Stimulated activated CD4-positive, alpha-beta T cell treated with anti-CD3 and anti-CD28 coated beads, Interleukin-12 subunit alpha, Interleukin-12 subunit beta, amount 100 ng/mL, for 48 hours (primary cell): Measurements from ENCODE around the gene FCGR3B.
A peak's percentile ranks its signal among the peaks of the same experiment; 100 is the strongest.
"Not testable (repeated sequence)": the region's sequence is repeated elsewhere in the genome, so short reads cannot be mapped to it uniquely, and the experiment has no call there.

Source experiments
- DNase-seq, 3 donors: peaks; one replicate each; pipeline ENCODE4 v3.0.0-alpha.2; 2020; ENCODE audit warnings: low read depth in 2 of 3, low spot score in 1 of 3

Gene FCGR3B

DNA sequence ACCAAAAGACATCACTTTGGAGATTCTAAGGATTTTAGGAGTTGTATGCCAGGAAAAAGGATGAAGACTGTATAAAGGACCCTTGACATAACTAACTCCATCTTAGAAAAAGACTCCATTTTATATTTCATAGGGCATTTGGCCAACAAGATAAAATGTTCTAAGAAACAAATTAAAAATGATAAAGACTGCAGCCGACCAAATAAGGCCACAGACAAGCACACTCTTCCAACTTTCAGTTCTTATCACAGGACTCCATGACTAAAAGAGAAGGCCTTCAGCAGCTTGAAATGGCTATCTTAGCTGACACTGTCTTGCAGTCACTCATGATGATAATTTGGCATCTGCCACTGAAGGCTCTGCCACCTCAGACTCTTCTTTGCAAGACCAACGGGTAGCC, 8.2 kb upstream of the FCGR3B start:
- not testable (repeated sequence) for DNase-seq

DNA sequence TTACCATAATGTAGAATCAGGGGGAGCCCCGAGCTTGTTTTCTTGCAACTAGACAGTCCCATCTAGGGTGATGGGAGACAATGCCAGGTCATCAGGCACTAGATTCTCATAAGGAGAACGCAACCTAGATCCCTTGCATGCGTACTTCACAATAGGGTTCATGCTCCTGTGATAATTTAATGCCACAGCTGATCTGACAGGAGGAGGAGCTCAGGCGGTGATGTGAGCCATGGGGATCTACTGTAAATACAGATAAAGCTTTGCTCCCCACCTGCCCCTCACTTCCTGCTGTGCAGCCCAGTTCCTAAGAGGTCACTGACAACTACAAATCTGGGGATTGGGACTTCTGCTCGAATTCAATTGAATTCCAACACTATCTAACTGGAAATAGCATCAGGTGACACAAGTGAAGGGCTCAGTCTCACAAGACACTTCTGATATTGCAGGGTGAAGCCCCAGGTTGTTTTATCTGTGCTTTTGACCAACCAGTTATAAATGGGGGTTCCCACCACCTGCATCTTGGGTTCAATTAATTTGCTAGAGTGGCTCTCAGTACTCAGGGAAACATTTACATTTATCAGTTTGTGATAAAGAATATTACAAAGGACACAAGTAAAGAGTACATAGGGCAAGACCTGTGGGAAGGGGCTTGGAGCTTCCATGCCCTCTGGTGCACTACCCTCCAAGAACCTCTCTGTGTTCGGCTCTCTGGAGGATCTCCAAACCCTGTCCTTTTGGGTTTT, 7.4 kb upstream of the FCGR3B start:
- not testable (repeated sequence) for DNase-seq

DNA sequence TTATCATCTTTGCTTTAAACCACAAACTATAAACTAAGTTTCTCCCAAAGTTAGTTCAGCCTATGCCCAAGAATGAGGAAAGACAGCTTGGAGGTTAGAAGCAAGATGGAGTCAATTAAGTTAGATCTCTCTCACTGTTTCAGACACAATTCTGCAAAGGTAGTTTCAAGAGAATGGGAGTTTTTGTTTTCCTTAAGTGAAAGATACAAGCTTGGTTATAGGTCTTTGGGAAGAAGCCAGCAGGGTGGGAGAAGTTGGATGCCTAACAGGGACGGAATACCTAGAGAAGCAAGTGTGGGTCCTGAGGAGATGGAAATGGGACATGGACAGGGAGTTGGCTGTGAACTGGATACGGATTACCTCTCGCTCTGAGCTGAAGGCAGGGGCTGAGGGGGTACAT, 6.0 kb upstream of the FCGR3B start:
- DNase-seq, result not testable (repeated sequence)

DNA sequence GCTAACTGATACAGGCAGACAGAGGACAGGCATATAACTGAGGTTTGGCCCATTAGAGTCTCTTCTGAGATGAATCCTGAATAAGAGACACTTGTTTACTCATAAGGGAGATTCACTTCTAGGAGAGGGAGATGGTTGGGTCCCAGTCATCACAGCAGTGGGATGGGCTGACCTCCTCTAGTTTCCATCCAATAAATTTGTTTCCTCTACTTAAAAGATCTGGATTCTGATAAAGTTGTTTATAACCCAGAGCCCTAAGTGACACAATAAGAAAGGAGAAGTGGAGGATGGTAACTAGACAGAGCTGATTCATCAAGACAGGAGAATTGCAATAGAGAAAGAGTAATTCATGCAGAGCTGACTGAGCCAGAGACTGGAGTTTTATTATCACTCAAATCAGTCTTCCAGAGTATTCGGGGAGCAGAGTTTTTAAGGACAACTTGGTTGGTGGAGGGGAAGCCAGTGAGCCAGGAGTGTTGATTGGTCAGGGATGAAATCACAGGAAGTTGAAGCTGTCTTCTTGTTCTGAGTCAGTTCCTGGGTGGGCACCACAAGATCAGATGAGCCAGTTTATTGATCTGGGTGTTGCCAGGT, 5.3 kb upstream of the FCGR3B start:
- DNase-seq, result not testable (repeated sequence)

DNA sequence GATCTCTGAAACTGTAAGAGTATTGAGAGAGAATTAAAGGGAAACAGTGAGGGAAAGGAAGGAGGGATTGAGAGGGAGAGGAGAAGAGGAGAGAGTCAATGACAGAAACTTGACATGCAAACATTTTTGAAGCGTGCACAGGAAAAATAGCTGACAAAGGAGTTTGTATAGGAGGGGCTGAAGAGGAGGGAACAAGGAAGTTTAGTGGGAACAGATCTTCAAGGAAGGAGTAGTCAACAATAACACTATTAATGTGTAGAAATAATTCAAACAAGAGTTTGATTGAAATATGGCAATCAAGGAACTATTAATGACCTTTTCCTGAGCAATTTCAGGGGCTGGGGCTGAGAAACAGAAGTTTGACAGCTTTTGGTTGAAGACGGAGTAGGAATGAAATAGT, 4.0 kb upstream of the FCGR3B start:
- DNase-seq, result not testable (repeated sequence)

DNA sequence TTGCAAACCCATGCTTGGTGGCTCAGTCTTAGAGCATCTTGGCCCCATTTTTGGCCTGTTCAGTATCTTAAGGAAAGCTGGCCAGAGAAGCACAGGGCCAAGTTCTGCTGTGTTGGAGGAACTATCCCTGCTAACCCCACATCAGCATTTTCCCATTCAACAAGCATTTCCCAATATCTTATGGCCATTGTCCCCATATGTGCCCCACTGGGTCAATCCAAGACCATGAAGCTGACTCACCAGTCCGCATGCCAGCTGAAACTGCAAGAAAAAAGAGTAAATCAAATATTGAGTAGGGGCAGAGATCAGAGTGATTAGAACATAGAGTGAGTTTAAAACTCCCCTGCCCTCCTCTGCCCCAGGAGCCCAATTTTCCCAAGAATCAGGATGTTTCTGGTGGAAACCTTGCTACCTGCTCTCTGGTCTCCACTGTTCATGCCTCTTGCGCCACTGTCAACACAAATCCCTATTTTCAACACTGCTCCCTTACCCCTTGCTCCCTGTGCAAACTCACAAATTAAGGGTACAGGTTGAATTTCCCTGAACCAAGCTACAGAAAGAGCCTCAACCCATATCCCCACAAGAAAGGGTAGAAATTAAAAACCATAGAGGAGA, 741 bp downstream of the FCGR3B start:
- not testable (repeated sequence) for DNase-seq

DNA sequence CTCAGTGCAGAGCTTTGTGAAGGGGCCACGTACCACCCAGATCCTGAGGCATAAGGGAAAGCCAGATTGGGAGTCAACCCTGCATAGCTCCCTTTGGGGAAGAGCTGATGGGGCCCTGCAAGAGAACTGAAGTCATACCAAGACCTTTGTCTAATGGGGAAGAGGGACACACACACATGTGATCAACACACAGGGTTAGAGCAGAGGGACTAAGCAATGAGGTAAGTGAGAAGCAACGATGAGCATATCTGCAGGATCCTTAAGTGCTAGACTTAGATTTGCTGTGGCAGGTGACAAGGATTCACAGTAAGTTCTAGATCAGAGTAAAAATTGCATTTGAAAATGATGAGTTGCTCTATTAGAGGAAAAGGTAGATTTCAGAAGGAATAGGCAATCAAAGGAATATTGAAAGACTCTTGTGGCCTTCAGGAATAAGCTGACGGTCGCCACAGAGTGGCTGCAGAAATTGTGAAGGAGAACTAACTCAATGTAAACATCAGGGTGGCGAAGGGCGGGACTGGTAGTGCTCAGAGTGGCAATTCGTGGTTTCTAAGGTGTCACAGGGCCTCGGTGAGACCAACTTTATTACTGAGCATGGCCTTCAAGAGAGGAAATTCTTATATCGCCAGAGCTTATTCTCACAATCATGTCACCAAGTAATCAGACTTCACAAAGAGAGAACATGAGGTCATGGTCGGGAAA, 4.4 kb downstream of the FCGR3B start:
- not testable (repeated sequence) for DNase-seq

DNA sequence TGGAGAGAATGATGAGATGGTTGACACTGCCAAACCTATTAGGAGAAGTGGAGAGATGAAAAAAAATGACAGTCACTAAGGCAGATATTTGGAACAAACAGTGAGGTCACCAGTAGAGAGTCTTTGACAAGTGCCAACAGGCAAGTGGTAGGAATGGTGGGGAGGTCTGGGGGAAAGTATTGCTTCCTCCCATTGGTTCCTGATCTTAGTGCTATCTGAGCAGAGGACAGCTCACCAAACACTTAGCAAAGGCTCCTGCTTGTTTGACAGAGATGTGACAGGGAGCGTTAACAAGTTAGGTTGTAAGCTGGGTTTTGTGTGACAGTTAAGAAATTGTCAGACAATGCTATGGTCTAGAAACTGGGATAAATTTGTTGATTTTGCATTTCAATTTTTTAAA, 6.4 kb downstream of the FCGR3B start:
- DNase-seq, result not testable (repeated sequence)

DNA sequence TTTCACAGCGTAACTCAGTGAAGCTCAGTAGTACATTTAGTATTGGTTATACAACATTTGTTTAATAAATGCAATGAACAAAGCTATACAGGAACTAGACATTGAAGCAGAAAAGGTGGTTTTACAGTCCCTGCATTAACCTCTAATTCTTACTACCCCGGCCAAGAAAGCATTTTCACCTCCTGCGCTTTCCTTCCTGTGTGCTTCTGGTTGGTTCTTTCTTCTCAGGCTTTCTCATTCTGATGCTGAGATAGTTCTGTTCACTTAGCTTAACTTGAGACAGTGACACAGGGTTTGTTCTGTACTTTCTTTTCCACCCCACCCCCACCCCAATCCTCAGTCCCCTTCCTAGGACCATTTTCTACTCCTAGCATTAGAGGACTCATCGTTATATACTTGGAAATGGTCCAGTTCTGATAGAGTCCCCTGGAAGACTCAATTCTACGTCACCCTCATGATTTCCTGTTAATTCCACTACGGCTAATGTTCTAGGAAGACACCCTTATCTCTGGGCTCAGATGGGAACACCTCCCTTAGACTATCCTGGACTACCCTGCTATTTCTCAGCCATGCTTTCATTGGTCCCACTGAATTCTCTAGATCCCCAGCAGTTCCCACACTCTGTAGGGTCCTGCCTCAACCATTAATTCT, 7.5 kb downstream of the FCGR3B start:
- not testable (repeated sequence) for DNase-seq

DNA sequence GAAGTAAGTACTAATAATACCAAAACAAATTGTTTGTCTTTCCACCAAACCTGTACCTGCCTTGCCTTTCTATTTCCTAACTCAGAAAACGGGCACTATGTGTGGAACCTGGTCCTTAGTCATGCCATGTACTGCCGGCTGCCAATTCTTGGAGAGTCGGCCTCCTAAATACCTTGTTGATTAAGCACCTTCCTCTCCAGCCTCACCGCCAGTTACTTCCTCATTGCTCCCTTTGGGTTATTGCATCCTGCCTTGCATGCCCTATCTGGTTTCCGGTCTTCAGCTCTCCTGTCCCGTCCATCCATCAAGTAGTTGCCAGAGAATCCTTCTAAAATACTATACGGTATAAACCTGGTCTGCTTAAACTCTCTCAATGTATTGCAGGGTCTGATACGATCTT, 8.9 kb downstream of the FCGR3B start:
- not testable (repeated sequence) for DNase-seq

DNA sequence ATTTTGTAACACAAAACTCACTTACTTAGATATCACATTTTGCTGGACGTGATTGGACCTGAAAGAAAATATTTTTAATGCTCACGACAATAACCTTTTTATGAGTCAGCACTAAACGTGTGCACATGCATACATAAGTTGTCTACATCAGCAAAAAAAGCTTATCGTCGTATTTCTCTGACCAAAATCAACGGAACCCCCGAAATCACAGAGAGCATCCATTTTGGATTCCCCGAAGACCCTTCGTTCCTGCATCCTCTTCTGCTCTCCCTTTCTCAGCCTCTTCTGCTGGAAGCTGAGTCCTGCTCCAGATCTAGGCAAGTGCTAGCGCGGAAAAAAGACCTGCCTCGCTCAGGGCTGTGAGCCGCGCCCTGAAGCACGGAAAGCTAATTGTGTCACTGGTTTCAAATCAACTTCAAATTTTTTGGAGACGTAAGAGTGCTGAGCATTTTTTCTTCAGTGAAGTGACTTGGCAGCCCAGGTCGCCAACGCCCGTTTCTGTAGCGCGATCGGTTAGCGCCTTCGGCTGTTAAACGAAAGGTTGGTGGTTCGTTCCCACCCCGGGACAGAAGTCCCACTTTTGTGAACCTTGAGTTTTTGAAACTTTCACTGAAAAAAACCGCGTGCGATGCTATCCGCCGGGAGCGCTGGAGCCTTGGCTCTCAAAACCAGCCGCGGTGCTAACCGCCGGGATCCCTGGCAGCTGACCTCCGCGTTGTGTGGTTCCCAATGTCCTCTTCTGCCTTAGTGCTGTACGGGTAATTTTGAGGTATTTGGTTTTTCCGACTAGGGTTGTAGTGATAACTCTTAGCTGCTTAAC, 9.6 kb downstream of the FCGR3B start:
- DNase-seq, result peak; percentile 71 to 86 (median 80)

DNA sequence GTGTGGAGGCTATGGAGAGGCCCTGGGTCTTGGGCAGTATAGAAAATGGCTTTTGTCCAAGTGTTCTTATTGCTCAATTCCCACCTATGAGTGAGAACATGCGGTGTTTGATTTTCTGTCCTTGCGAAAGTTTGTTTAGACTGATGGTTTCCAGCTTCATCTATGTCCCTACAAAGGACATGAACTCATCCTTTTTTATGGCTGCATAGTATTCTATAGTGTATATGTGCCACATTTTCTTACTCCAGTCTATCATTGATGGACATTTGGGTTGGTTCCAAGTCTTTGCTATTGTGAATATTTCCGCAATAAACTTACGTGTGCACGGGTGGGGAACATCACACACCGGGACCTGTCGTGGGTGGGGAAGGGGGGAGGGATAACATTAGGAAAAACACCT, 10.6 kb downstream of the FCGR3B start:
- DNase-seq, result not testable (repeated sequence)

DNA sequence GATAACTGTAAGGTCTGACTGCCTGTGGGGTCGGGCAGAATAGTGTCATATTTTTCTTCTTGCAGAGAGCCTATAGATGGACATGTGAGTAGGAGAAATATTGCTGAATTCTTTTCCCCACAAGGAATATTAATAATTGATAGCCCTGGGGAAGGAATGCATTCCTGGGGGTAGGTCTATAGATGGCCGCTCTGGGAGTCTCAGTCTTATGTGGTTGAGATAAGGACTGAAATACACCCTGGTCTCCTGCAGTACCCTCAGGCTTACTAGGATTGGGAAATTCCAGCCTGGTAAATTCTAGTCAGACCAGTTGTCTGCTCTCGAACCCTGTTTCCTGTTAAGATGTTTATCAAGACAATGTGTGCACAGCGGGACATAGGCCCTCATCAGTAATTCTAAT, 12.5 kb downstream of the FCGR3B start:
- not testable (repeated sequence) for DNase-seq

DNA sequence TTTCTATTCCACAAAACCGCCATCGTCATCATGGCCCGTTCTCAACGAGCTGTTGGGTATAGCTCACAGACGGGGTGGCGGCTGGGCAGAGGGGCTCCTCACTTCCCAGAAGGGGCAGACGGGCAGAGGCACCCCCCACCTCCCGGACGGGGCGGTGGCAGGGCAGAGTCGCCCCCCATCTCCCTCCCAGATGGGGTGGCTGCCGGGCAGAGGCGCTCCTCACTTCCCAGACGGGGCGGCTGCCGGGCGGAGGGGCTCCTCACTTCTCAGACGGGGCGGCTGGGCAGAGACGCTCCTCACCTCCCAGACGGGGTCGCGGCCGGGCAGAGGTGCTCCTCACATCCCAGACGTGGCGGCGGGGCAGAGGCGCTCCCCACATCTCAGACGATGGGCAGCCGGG, 14.6 kb downstream of the FCGR3B start:
- DNase-seq, result not testable (repeated sequence)

DNA sequence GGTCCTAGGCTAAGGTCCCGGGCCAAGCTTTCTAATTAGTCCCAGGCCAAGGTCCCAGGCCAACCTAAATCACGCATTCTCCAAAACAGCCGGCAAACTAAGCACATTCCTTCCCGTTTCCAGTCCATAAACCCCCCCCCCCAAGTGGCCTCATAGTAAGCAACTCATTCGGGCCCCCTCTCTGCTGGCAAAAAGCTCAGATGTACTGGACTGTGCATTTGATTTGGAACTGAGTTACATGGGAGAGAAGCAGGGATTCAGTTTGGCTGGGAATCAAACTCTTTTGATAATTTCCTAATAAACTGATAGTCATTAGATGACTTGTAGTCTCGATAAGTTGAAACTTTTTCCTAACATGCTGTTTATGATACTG, 17.8 kb downstream of the FCGR3B start:
- not testable (repeated sequence) for DNase-seq

DNA sequence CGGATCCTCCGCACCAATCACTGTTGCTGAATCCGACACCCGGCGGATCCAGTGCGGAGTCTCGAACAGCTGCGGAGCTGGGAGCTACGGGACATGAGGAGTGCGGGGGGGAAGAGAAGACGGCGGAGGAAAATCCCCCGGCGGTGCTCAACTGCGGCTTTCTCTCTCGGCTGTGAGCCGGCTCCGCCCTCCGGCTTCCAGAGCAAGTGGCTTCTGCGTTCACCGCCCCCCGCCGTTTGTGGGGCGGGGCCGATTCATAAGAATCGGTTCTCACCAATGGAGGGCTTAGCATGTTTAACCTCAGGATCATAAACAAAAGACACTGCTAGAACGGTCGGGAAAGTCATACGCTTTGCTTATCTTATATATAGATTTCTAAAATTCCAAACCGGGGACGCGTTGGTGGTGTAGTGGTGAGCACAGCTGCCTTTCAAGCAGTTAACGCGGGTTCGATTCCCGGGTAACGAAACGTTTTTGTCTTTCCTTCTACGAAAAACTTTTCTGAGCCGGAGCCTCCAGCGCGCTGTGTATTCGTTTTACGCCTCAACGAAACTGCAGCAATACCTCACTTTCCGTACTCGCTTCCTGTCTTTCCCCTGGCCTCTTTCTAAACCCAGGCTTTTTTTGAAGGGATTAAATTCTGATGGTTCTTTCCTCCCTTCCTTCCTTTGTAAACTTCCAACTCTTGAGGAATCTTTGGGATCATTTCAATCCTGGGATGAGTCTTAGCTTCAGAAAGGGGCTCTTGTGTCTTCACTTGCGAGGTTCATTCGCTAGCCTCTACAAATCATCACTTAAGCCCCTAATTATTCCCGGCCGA, 18.4 kb downstream of the FCGR3B start:
- peak; percentile 64 to 90 (median 89) for DNase-seq

DNA sequence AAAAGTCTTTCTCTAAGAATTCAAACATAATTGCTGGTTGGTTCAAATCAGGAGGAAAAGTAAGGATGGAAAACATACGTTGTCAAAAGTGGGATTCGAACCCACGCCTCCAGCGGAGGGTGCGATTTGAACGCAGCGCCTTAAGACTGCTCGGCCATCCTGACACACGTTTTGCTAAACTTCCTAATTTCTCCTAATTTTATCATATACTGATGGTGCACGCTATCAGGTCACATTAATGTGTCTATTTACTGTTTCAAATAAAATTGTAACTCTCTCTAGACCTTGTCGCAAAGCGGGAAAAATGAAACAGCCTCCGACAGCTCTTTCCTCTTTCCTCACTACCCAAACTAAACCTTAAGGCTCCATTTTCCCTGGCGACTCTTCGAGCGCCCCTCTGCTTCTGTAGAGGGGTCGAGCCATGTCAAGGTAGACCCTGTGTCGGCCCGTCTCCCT, 19.1 kb downstream of the FCGR3B start:
- DNase-seq, result peak in 1 of 3 donors; percentile 19

DNA sequence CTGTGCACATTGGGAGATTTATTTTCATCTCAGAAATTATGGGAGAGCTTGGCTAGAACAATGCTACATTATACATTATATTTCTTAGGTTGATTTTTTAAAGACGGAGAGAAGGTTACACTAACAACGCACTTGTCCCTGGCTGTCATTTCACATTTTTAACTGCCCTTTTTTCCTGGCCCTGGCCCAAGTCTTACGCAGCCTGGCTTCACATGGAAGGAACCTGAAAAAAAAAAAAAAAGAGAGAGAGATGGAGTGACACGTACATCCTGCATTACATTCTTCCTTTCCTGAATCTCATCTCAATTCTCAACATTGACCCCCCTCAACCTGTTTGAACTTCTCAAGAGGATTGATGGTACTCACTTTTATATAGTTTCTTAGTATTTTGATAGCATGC, 20.8 kb downstream of the FCGR3B start:
- DNase-seq, result not testable (repeated sequence)

DNA sequence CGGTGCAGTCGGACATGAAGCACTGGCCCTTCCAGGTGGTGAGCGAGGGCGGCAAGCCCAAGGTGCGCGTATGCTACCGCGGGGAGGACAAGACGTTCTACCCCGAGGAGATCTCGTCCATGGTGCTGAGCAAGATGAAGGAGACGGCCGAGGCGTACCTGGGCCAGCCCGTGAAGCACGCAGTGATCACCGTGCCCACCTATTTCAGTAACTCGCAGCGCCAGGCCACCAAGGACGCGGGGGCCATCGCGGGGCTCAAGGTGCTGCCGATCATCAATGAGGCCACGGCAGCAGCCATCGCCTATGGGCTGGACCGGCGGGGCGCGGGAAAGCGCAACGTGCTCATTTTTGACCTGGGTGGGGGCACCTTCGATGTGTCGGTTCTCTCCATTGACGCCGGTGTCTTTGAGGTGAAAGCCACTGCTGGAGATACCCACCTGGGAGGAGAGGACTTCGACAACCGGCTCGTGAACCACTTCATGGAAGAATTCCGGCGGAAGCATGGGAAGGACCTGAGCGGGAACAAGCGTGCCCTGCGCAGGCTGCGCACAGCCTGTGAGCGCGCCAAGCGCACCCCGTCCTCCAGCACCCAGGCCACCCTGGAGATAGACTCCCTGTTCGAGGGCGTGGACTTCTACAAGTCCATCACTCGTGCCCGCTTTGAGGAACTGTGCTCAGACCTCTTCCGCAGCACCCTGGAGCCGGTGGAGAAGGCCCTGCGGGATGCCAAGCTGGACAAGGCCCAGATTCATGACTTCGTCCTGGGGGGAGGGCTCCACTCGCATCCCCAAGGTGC, 24.2 kb downstream of the FCGR3B start:
- not testable (repeated sequence) for DNase-seq
